Thymus (tissue), 11 donors: ENCODE results near the gene WDR93. TPM values are rescaled to one million over a fixed set of nuclear protein-coding genes. Genes with fewer than 3 reads are reported as not detected.
"Not testable (repeated sequence)": the region's sequence is repeated elsewhere in the genome, so short reads cannot be mapped to it uniquely, and the experiment has no call there.

ENCODE experiments used
- DNase-seq, 9 donors: peaks; one replicate each; pipeline ENCODE4 v3.0.0-alpha.2; 2013; ENCODE audit warnings: low spot score in 9 of 9, low read depth in 6 of 9, missing footprints in 1 of 9
- H3K27ac ChIP-seq, 2 donors: one replicate each; pipeline ENCODE4 v1.5.1; 2013; ENCODE audit warnings: control low read depth in 1 of 2, low read depth in 1 of 2, low read length in 1 of 2, mild to moderate bottlenecking in 1 of 2, moderate library complexity in 1 of 2
- H3K27me3 ChIP-seq, 2 donors: one replicate each; pipeline ENCODE4 v1.5.1; 2013; ENCODE audit warnings: low read length in 1 of 2; ENCODE audit not compliant: control insufficient read depth in 2 of 2, insufficient read depth in 1 of 2
- H3K36me3 ChIP-seq, 2 donors: one replicate each; pipeline ENCODE4 v1.5.1; 2013; ENCODE audit warnings: low read length in 1 of 2, mild to moderate bottlenecking in 1 of 2, moderate library complexity in 1 of 2; ENCODE audit not compliant: control insufficient read depth in 2 of 2, insufficient read depth in 2 of 2
- H3K4me1 ChIP-seq, 2 donors: one replicate each; pipeline ENCODE4 v1.5.1; 2013; ENCODE audit warnings: low read length in 2 of 2; ENCODE audit not compliant: control insufficient read depth in 2 of 2, insufficient read depth in 2 of 2
- H3K4me3 ChIP-seq, 2 donors: one replicate each; pipeline ENCODE4 v1.5.1; 2013; ENCODE audit warnings: low read length in 2 of 2, control low read depth in 1 of 2, mild to moderate bottlenecking in 1 of 2
- H3K9me3 ChIP-seq, 2 donors: one replicate each; pipeline ENCODE4 v1.5.1; 2013; ENCODE audit warnings: low read length in 1 of 2, mild to moderate bottlenecking in 1 of 2; ENCODE audit not compliant: control insufficient read depth in 2 of 2, insufficient read depth in 1 of 2
- WGBS: extraction: QIAGEN DNeasy Blood & Tissue Kit; methylation state at CpG from one replicate; pipeline ENCODE4 v1.1.7; 2013; 5-methylcytosine and 5-hydroxymethylcytosine counted together
- polyA plus RNA-seq: library from polyadenylated mRNA; stranded (reverse); fragments of 200-250 nt; gene quantifications from one replicate; pipeline ENCODE4 v1.2.3, GENCODE V29; 2013
- total RNA-seq: library from RNA; stranded (reverse); fragments of 120-200 nt; gene quantifications from one replicate; pipeline ENCODE4 v1.2.4, GENCODE V29; 2013
- donor health status: healthy.

WDR93 gene
- total and polyA plus RNA-seq, 2 donors = 0.09 to 0.32 TPM

GRCh38 chr15:89783111-89783860 lies 92.7 kb downstream of the WDR93 start:
- 95% methylated on average over 14 of the region's 14 CpGs for WGBS
- DNase-seq = no peak
- Histone ChIP-seq H3K36me3 (no peaks in the 10 kb centered on the region), H3K4me3 (no peak overlapping the region), H3K27me3 (peaks cover 0 to 10% of the 10 kb centered on the region in 2 donors), H3K9me3 (no peaks in the 10 kb centered on the region), H3K4me1 (peaks cover 0 to 3% of the 10 kb centered on the region in 2 donors), H3K27ac (no peak overlapping the region)

- peaks cover 0 to 4% of the 10 kb centered on the region in 2 donors for H3K27me3 ChIP-seq
- H3K4me1 ChIP-seq = peaks cover 0 to 3% of the 10 kb centered on the region in 2 donors
- no peak for DNase-seq
- H3K36me3 ChIP-seq = no peaks in the 10 kb centered on the region
- no peak overlapping the region for H3K4me3 ChIP-seq
- no peaks in the 10 kb centered on the region for H3K9me3 ChIP-seq
- no peak overlapping the region for H3K27ac ChIP-seq
- 95% methylated on average over 15 of the region's 15 CpGs for WGBS
Measured at GRCh38 chr15:89783861-89784685, 93.5 kb downstream of the WDR93 start.

- peaks cover 0 to 3% of the 10 kb centered on the region in 2 donors for H3K4me1 ChIP-seq
- H3K9me3 ChIP-seq = no peaks in the 10 kb centered on the region
- no peak for DNase-seq
- no peak overlapping the region for H3K4me3 ChIP-seq
- no peaks in the 10 kb centered on the region for H3K36me3 ChIP-seq
- WGBS = 96% methylated on average over 7 of the region's 7 CpGs
- H3K27me3 ChIP-seq = peaks cover 0 to 4% of the 10 kb centered on the region in 2 donors
- no peak overlapping the region for H3K27ac ChIP-seq
Measured at GRCh38 chr15:89784686-89784960, 94.0 kb downstream of the WDR93 start.

- Histone ChIP-seq H3K9me3 (no peaks in the 10 kb centered on the region), H3K4me3 (no peak overlapping the region), H3K4me1 (peaks cover 0 to 3% of the 10 kb centered on the region in 2 donors), H3K27ac (no peak overlapping the region), H3K27me3 (peaks cover 0 to 4% of the 10 kb centered on the region in 2 donors), H3K36me3 (no peaks in the 10 kb centered on the region)
- WGBS = 97% methylated on average over 13 of the region's 13 CpGs
- DNase-seq = no peak
Measured at GRCh38 chr15:89785064-89785773, 94.6 kb downstream of the WDR93 start.

GRCh38 chr15:89785774-89786140 lies 95.1 kb downstream of the WDR93 start:
- H3K27me3 ChIP-seq = peaks cover 0 to 2% of the 10 kb centered on the region in 2 donors
- no peaks in the 10 kb centered on the region for H3K9me3 ChIP-seq
- DNase-seq = no peak
- no peak overlapping the region for H3K27ac ChIP-seq
- peaks cover 0 to 3% of the 10 kb centered on the region in 2 donors for H3K4me1 ChIP-seq
- no peaks in the 10 kb centered on the region for H3K36me3 ChIP-seq
- no peak overlapping the region for H3K4me3 ChIP-seq

GRCh38 chr15:89787944-89788343 lies 97.3 kb downstream of the WDR93 start:
- Histone ChIP-seq H3K4me1 (no peaks in the 10 kb centered on the region), H3K9me3 (no peaks in the 10 kb centered on the region), H3K4me3 (no peak overlapping the region), H3K27me3 (no peaks in the 10 kb centered on the region), H3K36me3 (no peaks in the 10 kb centered on the region), H3K27ac (no peak overlapping the region)
- WGBS = 97% methylated on average over 3 of the region's 3 CpGs
- DNase-seq = no peak

- H3K27ac ChIP-seq, H3K4me3 ChIP-seq, H3K9me3 ChIP-seq, DNase-seq, H3K27me3 ChIP-seq, H3K36me3 ChIP-seq, H3K4me1 ChIP-seq: not testable (repeated sequence)
- WGBS = 97% methylated on average over 4 of the region's 4 CpGs
Measured at GRCh38 chr15:89788585-89788984, 98.0 kb downstream of the WDR93 start.

GRCh38 chr15:89790206-89790605 lies 99.6 kb downstream of the WDR93 start:
- Histone ChIP-seq H3K36me3 (no peaks in the 10 kb centered on the region), H3K9me3 (no peaks in the 10 kb centered on the region), H3K27ac (no peak overlapping the region), H3K27me3 (no peaks in the 10 kb centered on the region), H3K4me3 (no peak overlapping the region), H3K4me1 (no peaks in the 10 kb centered on the region)
- DNase-seq = no peak
- WGBS = 94% methylated on average over 10 of the region's 10 CpGs

- no peaks in the 10 kb centered on the region for H3K4me1 ChIP-seq
- no peaks in the 10 kb centered on the region for H3K9me3 ChIP-seq
- WGBS = 97% methylated on average over 16 of the region's 16 CpGs
- no peak for DNase-seq
- no peak overlapping the region for H3K27ac ChIP-seq
- H3K4me3 ChIP-seq = no peak overlapping the region
- H3K36me3 ChIP-seq = no peaks in the 10 kb centered on the region
- no peaks in the 10 kb centered on the region for H3K27me3 ChIP-seq
Measured at GRCh38 chr15:89790661-89791060, 100.0 kb downstream of the WDR93 start.
